ENCODE data around the gene MS4A1.

DNA sequence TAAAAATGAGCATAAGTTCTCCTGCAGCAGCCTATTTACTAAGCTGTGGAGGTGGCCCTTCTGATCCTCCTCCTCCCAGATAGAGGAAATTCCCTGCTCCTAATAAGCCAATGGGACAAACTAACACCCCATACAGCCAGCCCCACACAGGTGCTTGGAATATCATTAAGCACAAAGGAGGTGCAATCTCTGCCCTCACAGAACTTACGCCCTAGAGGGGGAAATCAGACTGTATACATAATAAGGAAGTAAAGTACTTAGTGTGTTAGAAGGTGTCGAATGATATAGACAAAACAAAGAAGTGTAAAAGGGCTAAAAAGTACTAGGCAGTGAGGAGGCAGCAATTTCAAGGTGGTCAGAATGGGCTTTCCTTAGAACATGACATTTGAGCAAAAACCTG is 42.8 kb downstream of the MS4A1 start:
- TF ChIP-seq CTCF (IDR thresholded peaks at IDR 0.05) (no peak), EP300 (IDR thresholded peaks at IDR 0.05; ENCODE audit: low read depth) (no peak)
